CD14-positive monocyte (primary cell): ENCODE results near the gene C19orf38. TPM values are rescaled to one million over a fixed set of nuclear protein-coding genes. Genes with fewer than 3 reads are reported as not detected.
A peak's percentile ranks its signal among the peaks of the same experiment; 100 is the strongest.

Experiments used
- DNase-seq, 3 donors: peaks; one replicate each; pipeline ENCODE4 v3.0.0-alpha.2; 2011 to 2022
- H2AFZ ChIP-seq: 2 replicates; pipeline ENCODE4 v1.6.0; 2012; ENCODE audit warnings: mild to moderate bottlenecking, low read depth, low read length, inconsistent platforms; ENCODE audit not compliant: insufficient read depth, poor library complexity, severe bottlenecking
- H3K27ac ChIP-seq, 2 donors: 1 replicate in 1 of 2; 2 replicates in 1 of 2; pipeline ENCODE4 v1.5.1; 2012 to 2013; ENCODE audit warnings: low read length in 2 of 2, control low read depth in 1 of 2, inconsistent platforms in 1 of 2, low read depth in 1 of 2, mild to moderate bottlenecking in 1 of 2
- H3K27me3 ChIP-seq, 2 donors: one replicate each; pipeline versions ENCODE4 v1.6.0 to v1.6.1; 2011 to 2013; ENCODE audit warnings: low read length in 2 of 2; ENCODE audit not compliant: control insufficient read depth in 2 of 2, insufficient read depth in 2 of 2
- H3K36me3 ChIP-seq, 2 donors: replicated peaks in 1 of 2; 1 replicate in 1 of 2; 2 replicates in 1 of 2; pipeline versions ENCODE4 v1.5.1 to v1.6.1; 2012 to 2013; ENCODE audit warnings: low read length in 2 of 2, control low read depth in 1 of 2, inconsistent platforms in 1 of 2, mild to moderate bottlenecking in 1 of 2; ENCODE audit not compliant: insufficient read depth in 2 of 2, control insufficient read depth in 1 of 2
- H3K4me1 ChIP-seq, 2 donors: 1 replicate in 1 of 2; 2 replicates in 1 of 2; pipeline versions ENCODE4 v1.5.1 to v1.6.1; 2012 to 2013; ENCODE audit warnings: low read length in 2 of 2, control low read depth in 1 of 2, inconsistent platforms in 1 of 2, mild to moderate bottlenecking in 1 of 2, moderate library complexity in 1 of 2; ENCODE audit not compliant: insufficient read depth in 2 of 2, control insufficient read depth in 1 of 2
- H3K4me2 ChIP-seq: replicated peaks from 2 replicates; pipeline ENCODE3; 2012; ENCODE audit warnings: low read length, moderate library complexity, mild to moderate bottlenecking; ENCODE audit not compliant: poor library complexity, severe bottlenecking; ENCODE audit errors: extremely low read depth
- H3K4me3 ChIP-seq, 3 experiments: fragments of 200-600 bp in 1 of 3; sonication (generic) in 1 of 3; replicated peaks in 1 of 3; 1 replicate in 2 of 3; 2 replicates in 1 of 3; pipeline ENCODE4 v1.5.1; 2011 to 2013; ENCODE audit warnings: low read length in 3 of 3, mild to moderate bottlenecking in 3 of 3, control low read depth in 2 of 3, low read depth in 2 of 3, inconsistent platforms in 1 of 3, moderate library complexity in 1 of 3
- H3K79me2 ChIP-seq: 2 replicates; pipeline ENCODE4 v1.6.0; 2012; ENCODE audit warnings: mild to moderate bottlenecking, control low read depth, inconsistent platforms, low read length, moderate library complexity; ENCODE audit not compliant: insufficient read depth
- H3K9ac ChIP-seq: 2 replicates; pipeline ENCODE4 v1.6.0; 2017; ENCODE audit warnings: low read length, mild to moderate bottlenecking; ENCODE audit not compliant: insufficient read depth, poor library complexity, severe bottlenecking
- H3K9me3 ChIP-seq, 2 donors: replicated peaks in 1 of 2; 1 replicate in 1 of 2; 2 replicates in 1 of 2; pipeline versions ENCODE4 v1.5.1 to v1.6.1; 2012 to 2013; ENCODE audit warnings: low read length in 2 of 2, control low read depth in 1 of 2; ENCODE audit not compliant: control insufficient read depth in 1 of 2, insufficient read depth in 1 of 2
- H4K20me1 ChIP-seq: 2 replicates; pipeline ENCODE4 v1.6.0; 2012; ENCODE audit warnings: mild to moderate bottlenecking, low read length, control low read depth, moderate library complexity; ENCODE audit not compliant: insufficient read depth
- H3K27ac Mint-ChIP-seq, 7 donors: one replicate each; pipeline ENCODE4 v1.8.0; 2020; ENCODE audit warnings: mild to moderate bottlenecking in 7 of 7, mixed read lengths in 7 of 7, moderate library complexity in 6 of 7, inconsistent platforms in 2 of 7
- H3K27me3 Mint-ChIP-seq, 3 donors: one replicate each; pipeline ENCODE4 v1.8.0; 2021 to 2022; ENCODE audit warnings: low read depth in 3 of 3, mild to moderate bottlenecking in 3 of 3, mixed read lengths in 3 of 3, moderate library complexity in 3 of 3, inconsistent platforms in 1 of 3
- H3K36me3 Mint-ChIP-seq, 2 donors: one replicate each; pipeline ENCODE4 v1.8.0; 2020; ENCODE audit warnings: mixed read lengths in 2 of 2, inconsistent platforms in 1 of 2, mild to moderate bottlenecking in 1 of 2
- H3K4me1 Mint-ChIP-seq: one replicate; pipeline ENCODE4 v1.8.0; 2020; ENCODE audit warnings: mild to moderate bottlenecking, mixed read lengths
- H3K4me3 Mint-ChIP-seq, 2 donors: one replicate each; pipeline ENCODE4 v1.8.0; 2020; ENCODE audit warnings: mild to moderate bottlenecking in 2 of 2, mixed read lengths in 2 of 2, moderate library complexity in 1 of 2
- H3K9me3 Mint-ChIP-seq, 7 donors: one replicate each; pipeline ENCODE4 v1.8.0; 2020 to 2022; ENCODE audit warnings: mixed read lengths in 7 of 7, mild to moderate bottlenecking in 6 of 7, moderate library complexity in 6 of 7, inconsistent platforms in 2 of 7
- CTCF ChIP-seq: fragments of 200-600 bp; IDR thresholded peaks from one replicate; pipeline ENCODE4 v1.8.0; 2022; ENCODE audit warnings: antibody characterized with exemption, mild to moderate bottlenecking
- WGBS: methylation state at CpG from one replicate; pipeline ENCODE4 v1.1.5; 2013; ENCODE audit warnings: missing lambda C conversion rate; ENCODE audit not compliant: insufficient coverage; 5-methylcytosine and 5-hydroxymethylcytosine counted together
- intact Hi-C, 2 donors: fragments of 100-400 bp; cut with micrococcal nuclease; formaldehyde crosslinking; loops; one replicate each; pipeline versions ENCODE4 v1.15.0 to v1.15.1; 2023
- polyA plus RNA-seq, 3 donors: library from polyadenylated mRNA; depleted of rRNA in 1 of 3; unstranded in 2 of 3; stranded (reverse) in 1 of 3; fragments of 300-500 nt in 2 of 3; fragments of >200 nt in 1 of 3; fragmentation: Illumina TruSeq in 2 of 3; gene quantifications; 1 replicate in 2 of 3; 2 replicates in 1 of 3; pipeline ENCODE4 v1.2.3, GENCODE V29; 2012 to 2021

Gene C19orf38
- polyA plus RNA-seq, 3 donors, result 134 to 174 (median 149) TPM

- Histone ChIP-seq H4K20me1 (peaks cover 55% of the 10 kb centered on the region), H3K27me3 (no peaks in the 10 kb centered on the region), H3K4me1 (peaks cover 1 to 2% of the 10 kb centered on the region in 2 donors), H3K27ac (no peak overlapping the region), H2AFZ (no peak overlapping the region), H3K4me2 (no peak overlapping the region), H3K9me3 (no peaks in the 10 kb centered on the region), H3K36me3 (no peaks in the 10 kb centered on the region), H3K79me2 (peaks cover 11% of the 10 kb centered on the region), H3K9ac (no peak overlapping the region), H3K4me3 (no peak overlapping the region)
- no peaks in the 10 kb centered on the region for H3K9me3 Mint-ChIP-seq
- no peak for DNase-seq
- H3K4me1 Mint-ChIP-seq, result peaks cover 2% of the 10 kb centered on the region
- intact Hi-C loops, result no loop called here
- peaks cover 2 to 13% of the 10 kb centered on the region in 2 donors for H3K36me3 Mint-ChIP-seq
- H3K27ac Mint-ChIP-seq, result peak overlapping the region in 2 of 7 donors; percentile 2 to 43
- no peak overlapping the region for H3K4me3 Mint-ChIP-seq
- peaks cover 0 to 2% (median 0%) of the 10 kb centered on the region in 3 donors for H3K27me3 Mint-ChIP-seq
- 94% methylated on average over 14 of the region's 21 CpGs for WGBS
- TF ChIP-seq CTCF, result no peak
Measured at GRCh38 chr19:10891405-10892086, 43.3 kb downstream of the C19orf38 start.

GRCh38 chr19:10892256-10892655 lies 44.0 kb downstream of the C19orf38 start:
- no peak overlapping the region for H3K9ac ChIP-seq
- intact Hi-C loops, result no loop called here
- no peak for TF ChIP-seq CTCF
- peaks cover 12% of the 10 kb centered on the region for H3K79me2 ChIP-seq
- H3K4me1 ChIP-seq, result peaks cover 7 to 9% of the 10 kb centered on the region in 2 donors
- H4K20me1 ChIP-seq, result peaks cover 62% of the 10 kb centered on the region
- H3K27ac Mint-ChIP-seq, result no peak overlapping the region
- H3K4me1 Mint-ChIP-seq, result peaks cover 9% of the 10 kb centered on the region
- no peaks in the 10 kb centered on the region for H3K36me3 ChIP-seq
- DNase-seq, result no peak
- H3K36me3 Mint-ChIP-seq, result peaks cover 0 to 13% of the 10 kb centered on the region in 2 donors
- H3K9me3 Mint-ChIP-seq, result peaks cover 0 to 2% (median 0%) of the 10 kb centered on the region in 7 donors
- H3K9me3 ChIP-seq, result no peaks in the 10 kb centered on the region
- no peak overlapping the region for H3K4me3 Mint-ChIP-seq
- H3K27me3 Mint-ChIP-seq, result peaks cover 0 to 1% (median 0%) of the 10 kb centered on the region in 3 donors
- 96% methylated on average over 9 of the region's 13 CpGs for WGBS
- no peak overlapping the region for H3K27ac ChIP-seq
- no peak overlapping the region for H2AFZ ChIP-seq
- H3K4me2 ChIP-seq, result no peak overlapping the region
- H3K4me3 ChIP-seq, result no peak overlapping the region
- H3K27me3 ChIP-seq, result no peaks in the 10 kb centered on the region
